SJSA1 (cell line): ENCODE measurements around the gene GPR6. TPM values are rescaled to one million over a fixed set of nuclear protein-coding genes. Genes with fewer than 3 reads are reported as not detected.

Experiments
- DNase-seq, 2 experiments: peaks; one replicate each; pipeline ENCODE4 v3.0.0-alpha.2; 2015 to 2020; ENCODE audit warnings: low spot score in 2 of 2, low read depth in 1 of 2
- H3K27ac ChIP-seq: fragments of 250-450 bp; sonication (Bioruptor Pico); 2 replicates; pipeline ENCODE4 v1.5.1; 2020; ENCODE audit warnings: mild to moderate bottlenecking, moderate library complexity
- H3K27me3 ChIP-seq: fragments of 250-450 bp; sonication (Bioruptor Pico); replicated peaks from 2 replicates; pipeline ENCODE4 v1.5.1; 2020; ENCODE audit warnings: mild to moderate bottlenecking, moderate library complexity
- H3K36me3 ChIP-seq: fragments of 250-450 bp; sonication (Bioruptor Pico); 2 replicates; pipeline ENCODE4 v1.5.1; 2020; ENCODE audit warnings: mild to moderate bottlenecking
- H3K4me1 ChIP-seq: fragments of 250-450 bp; sonication (Bioruptor Pico); replicated peaks from 2 replicates; pipeline ENCODE4 v1.6.1; 2021; ENCODE audit warnings: mild to moderate bottlenecking
- H3K4me3 ChIP-seq: fragments of 250-450 bp; sonication (Bioruptor Pico); 2 replicates; pipeline ENCODE4 v1.5.1; 2020; ENCODE audit warnings: mild to moderate bottlenecking
- H3K9me3 ChIP-seq: fragments of 250-450 bp; sonication (Bioruptor Pico); replicated peaks from 2 replicates; pipeline ENCODE4 v1.5.1; 2020; ENCODE audit warnings: mild to moderate bottlenecking
- total RNA-seq: library from RNA; depleted of rRNA; stranded (reverse); fragments of >200 nt; shearing (Covaris generic); gene quantifications from 2 replicates; pipeline ENCODE4 v1.2.3, GENCODE V29; 2014; rRNA removed

Gene GPR6
- total RNA-seq, 1 experiment from 2014 or later, result not detected

DNA sequence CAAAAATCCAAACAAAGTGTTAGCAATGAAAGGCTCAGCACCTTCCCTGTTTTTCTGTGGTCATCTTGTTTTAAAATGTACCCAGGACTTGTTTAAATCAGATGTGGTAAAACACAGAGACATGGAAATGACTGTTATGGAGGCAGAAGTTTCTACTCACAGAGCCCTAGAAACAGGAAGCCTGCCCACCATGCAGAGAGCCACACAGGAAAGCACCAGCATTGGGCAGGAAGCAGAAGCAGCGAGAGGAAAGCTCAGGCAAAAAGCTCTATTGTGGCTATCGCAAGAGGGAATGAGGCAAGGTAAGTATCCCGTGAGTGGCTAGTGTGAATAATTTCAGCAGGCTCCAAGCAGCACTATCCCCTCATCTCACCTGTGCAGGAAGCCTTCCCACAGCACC is 42.8 kb downstream of the GPR6 start:
- Histone ChIP-seq H3K4me3 (no peak overlapping the region), H3K27ac (no peak overlapping the region), H3K9me3 (no peaks in the 10 kb centered on the region), H3K27me3 (peaks cover 6% of the 10 kb centered on the region; the same call in 1 of the 2 replicates), H3K36me3 (no peaks in the 10 kb centered on the region), H3K4me1 (no peaks in the 10 kb centered on the region)
- no peak for DNase-seq

GRCh38 chr6:110029144-110029543 is 51.0 kb downstream of the GPR6 start:
- no peaks in the 10 kb centered on the region for H3K9me3 ChIP-seq
- H3K4me1 ChIP-seq, result no peaks in the 10 kb centered on the region
- no peaks in the 10 kb centered on the region for H3K27me3 ChIP-seq
- no peak overlapping the region for H3K4me3 ChIP-seq
- H3K36me3 ChIP-seq, result no peaks in the 10 kb centered on the region
- H3K27ac ChIP-seq, result no peak overlapping the region
- DNase-seq, result no peak

Other genes starting within 250 kb of the GPR6 start
- 18.6 and 24.6 TPM in 2 replicates for gene WASF1, start 201.4 kb downstream of the GPR6 start, total RNA-seq
- gene CDC40, start 202.1 kb downstream of the GPR6 start, total RNA-seq, result 32.5 and 36.2 TPM in 2 replicates